ENCODE results near the gene SLC16A8.

SLC16A8 gene

GRCh38 chr22:38068641-38069371, 15.2 kb downstream of the SLC16A8 start:
- peaks cover 27% of the 10 kb centered on the region for H3K36me3 Mint-ChIP-seq (ENCODE audit: low read depth)
- no peak for TF ChIP-seq CTCF (IDR thresholded peaks at IDR 0.05; ENCODE audit: unreplicated experiment in 3 of 3)
- no peak overlapping the region for H3K27ac Mint-ChIP-seq
- no peaks in the 10 kb centered on the region for H3K27me3 Mint-ChIP-seq (ENCODE audit: low read depth)
- peak overlapping the region in 1 of 3 experiments; percentile 77 for H3K4me3 Mint-ChIP-seq
- H3K9me3 Mint-ChIP-seq = no peaks in the 10 kb centered on the region
- peaks cover 23% of the 10 kb centered on the region for H3K4me1 Mint-ChIP-seq

- Mint-ChIP-seq H3K9me3 (no peaks in the 10 kb centered on the region), H3K4me3 (no peak overlapping the region), H3K4me1 (peaks cover 23% of the 10 kb centered on the region), H3K27me3 (ENCODE audit: low read depth) (no peaks in the 10 kb centered on the region), H3K36me3 (ENCODE audit: low read depth) (peaks cover 33% of the 10 kb centered on the region), H3K27ac (peak overlapping the region in 1 of 3 experiments; percentile 40)
- no peak for TF ChIP-seq CTCF (IDR thresholded peaks at IDR 0.05; ENCODE audit: unreplicated experiment in 3 of 3)
Measured at GRCh38 chr22:38067761-38068360, 16.1 kb downstream of the SLC16A8 start.

- no peak for TF ChIP-seq CTCF (IDR thresholded peaks at IDR 0.05; ENCODE audit: unreplicated experiment in 3 of 3)
- Mint-ChIP-seq H3K4me3 (no peak overlapping the region), H3K4me1 (peaks cover 23% of the 10 kb centered on the region), H3K36me3 (ENCODE audit: low read depth) (peaks cover 34% of the 10 kb centered on the region), H3K27me3 (ENCODE audit: low read depth) (no peaks in the 10 kb centered on the region), H3K9me3 (no peaks in the 10 kb centered on the region), H3K27ac (no peak overlapping the region)
Measured at GRCh38 chr22:38067028-38067415, 17.0 kb downstream of the SLC16A8 start.

GRCh38 chr22:38066381-38067027, 17.5 kb downstream of the SLC16A8 start:
- Mint-ChIP-seq H3K27ac (no peak overlapping the region), H3K4me3 (no peak overlapping the region), H3K9me3 (no peaks in the 10 kb centered on the region), H3K36me3 (ENCODE audit: low read depth) (peaks cover 38% of the 10 kb centered on the region), H3K4me1 (peaks cover 23% of the 10 kb centered on the region), H3K27me3 (ENCODE audit: low read depth) (no peaks in the 10 kb centered on the region)
- no peak for TF ChIP-seq CTCF (IDR thresholded peaks at IDR 0.05; ENCODE audit: unreplicated experiment in 3 of 3)

GRCh38 chr22:38065539-38065938, 18.4 kb downstream of the SLC16A8 start:
- TF ChIP-seq CTCF (IDR thresholded peaks at IDR 0.05; ENCODE audit: unreplicated experiment in 3 of 3) = no peak
- Mint-ChIP-seq H3K4me1 (peaks cover 20% of the 10 kb centered on the region), H3K27me3 (ENCODE audit: low read depth) (no peaks in the 10 kb centered on the region), H3K36me3 (ENCODE audit: low read depth) (peaks cover 41% of the 10 kb centered on the region), H3K4me3 (no peak overlapping the region), H3K9me3 (no peaks in the 10 kb centered on the region), H3K27ac (no peak overlapping the region)
